Pancreas (tissue), 10 donors: ENCODE measurements around the gene BUB1B. TPM values are rescaled to one million over a fixed set of nuclear protein-coding genes. Genes with fewer than 3 reads are reported as not detected.

Source experiments
- ATAC-seq, 4 donors: fragments of 200-7000 bp; cut with Tn5 transposase; one replicate each; pipeline versions ENCODE4 v1.8.0 to v1.9.1; 2020; ENCODE audit warnings: mild to moderate bottlenecking in 4 of 4, moderate library complexity in 4 of 4
- DNase-seq, 6 donors: peaks; one replicate each; pipeline ENCODE4 v3.0.0-alpha.2; 2020
- FAIRE-seq: peaks from 2 replicates; lab custom pipeline; 2012; peaks lifted over from hg19 to GRCh38; lab: Jason Lieb, UNC
- H3K27ac ChIP-seq, 4 donors: fragments of 200-600 bp; sonication (generic); 1 replicate in 3 of 4; 2 replicates in 1 of 4; pipeline versions ENCODE4 v1.5.0 to v1.8.0; 2020
- H3K27me3 ChIP-seq, 4 donors: fragments of 200-600 bp; one replicate each; pipeline ENCODE4 v1.8.0; 2021
- H3K36me3 ChIP-seq, 3 donors: fragments of 200-600 bp; sonication (generic) in 1 of 3; one replicate each; pipeline versions ENCODE4 v1.5.0 to v1.8.0; 2020 to 2021
- H3K4me1 ChIP-seq, 3 donors: fragments of 200-600 bp; one replicate each; pipeline ENCODE4 v1.8.0; 2021
- H3K4me3 ChIP-seq, 4 donors: fragments of 200-600 bp; sonication (generic) in 2 of 4; one replicate each; pipeline versions ENCODE4 v1.5.0 to v1.8.0; 2020 to 2021
- H3K9me3 ChIP-seq, 4 donors: fragments of 200-600 bp; one replicate each; pipeline ENCODE4 v1.8.0; 2021
- WGBS, 2 donors: extraction: QIAGEN DNeasy Blood & Tissue Kit; methylation state at CpG; one replicate each; pipeline ENCODE4 v1.1.7; 2013; 5-methylcytosine and 5-hydroxymethylcytosine counted together
- intact Hi-C, 3 donors: fragments of 100-400 bp; cut with DNase I; formaldehyde crosslinking; loops; one replicate each; pipeline versions ENCODE4 v1.11.1 to v1.14.2; 2022
- polyA plus RNA-seq, 2 donors: library from polyadenylated mRNA; stranded (reverse); fragments of 200-250 nt; gene quantifications; one replicate each; pipeline ENCODE4 v1.2.3, GENCODE V29; 2013
- total RNA-seq, 6 donors: library from RNA; stranded (reverse); fragmentation: NEBNext Ultra II Directional in 4 of 6; extraction: Animal tissue kit (Norgen Biotek cat#: 25700) in 4 of 6; gene quantifications; one replicate each; pipeline versions ENCODE4 v1.2.1 to v1.2.4, GENCODE V29; 2021 to 2023
- TF ChIP-seq, protein P1 (sequence below), 4 donors: fragments of 200-600 bp; sonication (generic) in 3 of 4; IDR thresholded peaks; one replicate each; pipeline versions ENCODE4 v1.5.0 to v1.8.0; 2021; ENCODE audit warnings: antibody characterized with exemption in 4 of 4
- donor health status: healthy with polysubstance abuse.
- donor health status: DM: no; HTN: no; CAD: no; lungs with moderate emphysema.
- donor health status: DM: no; HTN: no; CAD: no.
- donor health status: control.
- donor health status: control.
- donor health status: Bipolar disorder and iron deficiency.
- donor health status: DM: yes; HTN: yes; CAD: no.
- donor health status: DM: no; HTN: no; CAD: no.
- donor health status: DM: no; HTN: no; CAD: no.
- donor health status: DM: yes; HTN: yes; CAD: no.

The BUB1B gene
- total and polyA plus RNA-seq, 8 donors, result 0.09 to 1.9 (median 1.0) TPM; not detected in 2

DNA sequence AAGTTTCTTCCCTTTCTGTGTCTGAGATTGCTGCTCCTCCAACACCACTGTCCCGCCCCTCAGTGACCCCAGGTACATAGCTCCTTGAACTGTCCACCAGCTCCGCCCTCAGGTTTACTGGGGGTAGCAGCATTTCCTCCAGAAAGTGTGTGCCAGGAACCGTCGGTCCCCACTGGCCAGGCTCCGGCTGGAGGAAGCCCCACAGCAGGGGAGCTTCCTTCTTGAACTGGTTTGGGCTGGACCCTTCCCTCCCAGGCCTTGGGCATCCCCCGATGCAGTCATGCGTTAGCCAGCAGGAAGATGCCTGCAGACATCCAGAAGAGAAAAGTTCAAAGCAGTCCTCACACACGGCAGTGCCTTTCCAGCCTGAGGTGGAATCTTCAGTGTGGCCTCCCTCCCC, 97.7 kb downstream of the BUB1B start:
- TF ChIP-seq, protein P1, sequence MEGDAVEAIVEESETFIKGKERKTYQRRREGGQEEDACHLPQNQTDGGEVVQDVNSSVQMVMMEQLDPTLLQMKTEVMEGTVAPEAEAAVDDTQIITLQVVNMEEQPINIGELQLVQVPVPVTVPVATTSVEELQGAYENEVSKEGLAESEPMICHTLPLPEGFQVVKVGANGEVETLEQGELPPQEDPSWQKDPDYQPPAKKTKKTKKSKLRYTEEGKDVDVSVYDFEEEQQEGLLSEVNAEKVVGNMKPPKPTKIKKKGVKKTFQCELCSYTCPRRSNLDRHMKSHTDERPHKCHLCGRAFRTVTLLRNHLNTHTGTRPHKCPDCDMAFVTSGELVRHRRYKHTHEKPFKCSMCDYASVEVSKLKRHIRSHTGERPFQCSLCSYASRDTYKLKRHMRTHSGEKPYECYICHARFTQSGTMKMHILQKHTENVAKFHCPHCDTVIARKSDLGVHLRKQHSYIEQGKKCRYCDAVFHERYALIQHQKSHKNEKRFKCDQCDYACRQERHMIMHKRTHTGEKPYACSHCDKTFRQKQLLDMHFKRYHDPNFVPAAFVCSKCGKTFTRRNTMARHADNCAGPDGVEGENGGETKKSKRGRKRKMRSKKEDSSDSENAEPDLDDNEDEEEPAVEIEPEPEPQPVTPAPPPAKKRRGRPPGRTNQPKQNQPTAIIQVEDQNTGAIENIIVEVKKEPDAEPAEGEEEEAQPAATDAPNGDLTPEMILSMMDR (IDR thresholded peaks at IDR 0.05), result no peak
- Histone ChIP-seq H3K27me3 (no peaks in the 10 kb centered on the region), H3K9me3 (no peaks in the 10 kb centered on the region), H3K4me1 (peaks cover 0 to 6% (median 0%) of the 10 kb centered on the region in 3 donors), H3K27ac (no peak overlapping the region), H3K36me3 (no peaks in the 10 kb centered on the region), H3K4me3 (no peak overlapping the region)
- ATAC-seq (no peak), DNase-seq (peak in 2 of 6 donors; percentile 17 to 45), FAIRE-seq (no peak)
- WGBS, 2 donors, result 75 to 76% methylated on average over 8 of the region's 8 CpGs
- intact Hi-C loops, result no loop called here

GRCh38 chr15:40259021-40259420, 98.2 kb downstream of the BUB1B start:
- DNase-seq (peak in 2 of 6 donors; percentile 16 to 33), FAIRE-seq (no peak), ATAC-seq (no peak)
- H3K27me3 ChIP-seq, result no peaks in the 10 kb centered on the region
- TF ChIP-seq, protein P1 (IDR thresholded peaks at IDR 0.05), result no peak
- H3K4me3 ChIP-seq, result no peak overlapping the region
- H3K27ac ChIP-seq, result no peak overlapping the region
- intact Hi-C loops, result no loop called here
- peaks cover 0 to 1% (median 0%) of the 10 kb centered on the region in 3 donors for H3K4me1 ChIP-seq
- no peaks in the 10 kb centered on the region for H3K9me3 ChIP-seq
- H3K36me3 ChIP-seq, result no peaks in the 10 kb centered on the region
- WGBS, 2 donors, result 83 to 86% methylated on average over 7 of the region's 7 CpGs

DNA sequence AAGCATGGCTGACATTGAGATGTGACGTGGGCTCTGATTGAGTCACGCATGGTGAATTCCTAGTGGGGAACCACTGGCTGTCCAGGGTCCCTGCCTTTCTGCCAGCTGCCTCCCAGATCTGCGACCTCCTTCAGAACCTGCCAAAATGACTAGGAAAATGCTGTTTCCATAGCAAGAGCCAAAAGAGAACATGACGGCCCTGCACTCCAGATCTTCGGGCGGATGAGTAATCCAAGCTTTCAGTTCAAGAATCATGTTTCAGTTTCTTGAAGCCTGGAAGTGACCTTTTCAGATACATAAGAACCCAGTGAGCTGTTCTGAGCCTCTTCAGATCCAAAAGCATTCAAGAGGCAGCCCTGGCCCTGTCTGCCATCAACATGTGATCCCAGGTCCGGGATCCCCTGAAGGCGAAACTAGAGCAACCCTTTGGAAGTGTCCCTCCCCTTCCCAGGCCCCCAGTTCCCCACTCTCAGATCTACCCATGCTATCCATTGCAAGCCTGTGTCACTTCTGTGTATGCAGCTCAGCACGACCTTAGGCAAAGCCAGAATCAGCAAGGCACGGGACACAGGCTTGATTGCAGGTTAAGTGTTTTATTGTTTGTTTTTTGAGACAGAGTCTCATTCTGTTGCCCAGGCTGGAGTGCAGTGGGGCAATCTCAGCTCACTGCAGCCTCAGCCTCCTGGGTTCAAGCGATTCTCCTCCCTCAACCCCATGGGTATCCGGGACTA, 102.3 kb downstream of the BUB1B start:
- intact Hi-C loops, result no loop called here
- no peak overlapping the region for H3K27ac ChIP-seq
- ATAC-seq, result no peak
- H3K27me3 ChIP-seq, result no peaks in the 10 kb centered on the region
- WGBS, 2 donors, result 85% methylated on average over 12 of the region's 12 CpGs
- H3K4me1 ChIP-seq, result no peaks in the 10 kb centered on the region
- peaks cover 0 to 16% (median 0%) of the 10 kb centered on the region in 3 donors for H3K36me3 ChIP-seq
- FAIRE-seq, result no peak
- DNase-seq, result no peak
- H3K9me3 ChIP-seq, result no peaks in the 10 kb centered on the region
- H3K4me3 ChIP-seq, result no peak overlapping the region
- TF ChIP-seq, protein P1 (IDR thresholded peaks at IDR 0.05), result no peak

- Histone ChIP-seq H3K4me1 (no peaks in the 10 kb centered on the region), H3K36me3 (peaks cover 0 to 16% (median 0%) of the 10 kb centered on the region in 3 donors), H3K9me3 (no peaks in the 10 kb centered on the region), H3K27ac (no peak overlapping the region), H3K27me3 (no peaks in the 10 kb centered on the region), H3K4me3 (no peak overlapping the region)
- DNase-seq (no peak), ATAC-seq (no peak), FAIRE-seq (no peak)
- intact Hi-C loops, result loop anchor here in 1 of 3 donors (5.0 kb wide), 1 partner anchor 32 kb away; no protein-coding TSS in a partner anchor
- TF ChIP-seq, protein P1 (IDR thresholded peaks at IDR 0.05), result no peak
- WGBS, 2 donors, result 79 to 80% methylated on average over 16 of the region's 16 CpGs
Observed at GRCh38 chr15:40264321-40265153, 103.7 kb downstream of the BUB1B start.
